Inflammatory macrophage treated with lipopolysaccharide for 1 hour (primary cell): Measurements from ENCODE around the gene MCRS1.
"Not testable (repeated sequence)": the region's sequence is repeated elsewhere in the genome, so short reads cannot be mapped to it uniquely, and the experiment has no call there.

Source experiments
- DNase-seq, 2 donors: peaks; one replicate each; pipeline ENCODE4 v3.0.0-alpha.2; 2020 to 2022

MCRS1 gene, protein sequence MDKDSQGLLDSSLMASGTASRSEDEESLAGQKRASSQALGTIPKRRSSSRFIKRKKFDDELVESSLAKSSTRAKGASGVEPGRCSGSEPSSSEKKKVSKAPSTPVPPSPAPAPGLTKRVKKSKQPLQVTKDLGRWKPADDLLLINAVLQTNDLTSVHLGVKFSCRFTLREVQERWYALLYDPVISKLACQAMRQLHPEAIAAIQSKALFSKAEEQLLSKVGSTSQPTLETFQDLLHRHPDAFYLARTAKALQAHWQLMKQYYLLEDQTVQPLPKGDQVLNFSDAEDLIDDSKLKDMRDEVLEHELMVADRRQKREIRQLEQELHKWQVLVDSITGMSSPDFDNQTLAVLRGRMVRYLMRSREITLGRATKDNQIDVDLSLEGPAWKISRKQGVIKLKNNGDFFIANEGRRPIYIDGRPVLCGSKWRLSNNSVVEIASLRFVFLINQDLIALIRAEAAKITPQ

DNA sequence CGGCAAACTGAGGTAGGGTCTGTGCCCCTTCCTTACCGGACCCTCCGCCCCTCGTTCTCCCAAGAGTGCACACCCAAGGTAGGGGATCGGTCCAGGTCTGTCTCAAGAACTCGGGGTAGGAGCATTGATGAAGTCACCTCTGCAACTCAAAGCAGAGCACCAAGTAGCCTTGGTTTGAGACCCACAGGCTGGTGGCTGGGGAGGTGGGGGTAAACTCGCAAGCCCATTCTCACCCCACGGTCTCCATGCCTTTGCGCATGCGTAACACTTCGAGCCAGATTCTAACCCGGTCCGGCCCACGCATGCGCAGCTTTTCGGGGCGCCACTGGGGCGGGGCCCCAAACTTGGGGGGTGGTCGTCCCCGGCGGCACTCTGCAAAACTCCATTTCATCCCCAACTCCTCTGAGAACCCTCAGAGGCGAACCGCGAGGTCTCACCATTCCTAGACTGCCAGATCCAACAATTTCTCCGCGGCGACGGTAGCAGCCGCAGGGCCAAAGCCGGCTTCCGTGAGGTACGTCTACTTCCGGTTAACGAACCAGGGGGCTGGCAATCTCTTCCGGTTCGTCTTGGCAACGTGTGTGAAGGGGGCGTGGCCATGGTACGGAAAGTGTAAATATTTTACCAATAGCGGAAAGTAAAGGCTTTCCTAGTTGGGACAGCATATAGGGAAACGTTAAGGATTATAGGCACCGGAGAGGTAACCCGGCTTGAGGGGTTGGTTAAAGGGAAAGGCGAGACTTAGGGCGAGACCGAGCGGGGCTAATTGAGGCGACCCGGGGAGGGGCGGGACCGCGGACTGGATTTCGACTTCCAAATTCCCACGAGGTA is at the start of gene MCRS1:
Gene MCRS1 (minus strand): TSS at position 532 of the 831 bp plus-strand sequence. CDS start 1,411 bp downstream, outside the sequence.
- peak; percentile 88 to 93 for DNase-seq

DNA sequence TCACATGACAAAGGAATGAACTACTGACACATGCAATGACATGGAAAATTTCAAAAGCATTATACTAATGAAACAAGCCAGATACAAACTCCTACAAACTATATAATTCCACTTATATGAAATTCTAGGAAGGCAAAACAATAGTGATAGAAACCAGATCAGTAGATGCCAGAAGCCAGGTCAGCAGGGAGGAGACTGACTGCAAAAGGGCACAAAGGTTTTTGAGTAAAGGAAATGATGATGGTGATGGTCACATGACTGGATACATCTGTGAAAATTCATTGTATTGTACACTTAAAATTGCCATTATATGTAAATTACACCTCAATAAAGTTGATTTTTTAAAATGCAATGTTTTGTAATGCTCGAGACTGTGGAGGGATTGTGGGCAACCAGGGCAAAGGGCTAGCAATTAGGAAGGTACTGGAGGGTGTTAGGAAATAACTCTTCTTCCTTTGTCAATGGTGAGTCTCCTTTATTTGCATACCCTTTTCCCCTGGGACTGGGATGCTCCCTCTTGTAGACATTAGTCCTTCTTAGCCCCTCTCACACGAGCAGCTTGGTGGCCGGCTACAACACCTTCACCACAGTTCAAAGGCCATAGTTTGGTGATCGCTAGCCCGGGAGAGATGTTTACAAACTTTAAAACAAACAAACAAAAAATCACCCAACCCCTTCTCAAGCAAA is 48.7 kb upstream of the MCRS1 start:
- DNase-seq = no peak

DNA sequence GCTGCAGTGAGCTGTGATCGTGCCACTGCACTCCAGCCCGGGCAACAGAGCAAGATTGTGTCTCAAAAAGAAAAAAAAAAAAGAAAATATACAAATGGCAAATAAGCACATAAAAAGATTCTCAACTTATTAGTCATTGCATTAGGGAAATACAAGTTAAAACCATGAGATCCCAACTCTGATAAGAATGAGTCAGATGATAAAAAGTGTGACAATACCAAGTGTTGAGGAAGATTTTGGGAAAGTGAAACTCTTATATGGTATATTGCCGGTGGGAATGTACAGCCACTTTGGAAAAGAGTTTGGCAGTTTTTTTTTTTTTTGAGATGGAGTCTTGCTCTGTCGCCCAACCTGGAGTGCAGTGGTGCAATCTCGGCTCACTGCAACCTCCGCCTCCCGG is 47.8 kb upstream of the MCRS1 start:
- DNase-seq = no peak

DNA sequence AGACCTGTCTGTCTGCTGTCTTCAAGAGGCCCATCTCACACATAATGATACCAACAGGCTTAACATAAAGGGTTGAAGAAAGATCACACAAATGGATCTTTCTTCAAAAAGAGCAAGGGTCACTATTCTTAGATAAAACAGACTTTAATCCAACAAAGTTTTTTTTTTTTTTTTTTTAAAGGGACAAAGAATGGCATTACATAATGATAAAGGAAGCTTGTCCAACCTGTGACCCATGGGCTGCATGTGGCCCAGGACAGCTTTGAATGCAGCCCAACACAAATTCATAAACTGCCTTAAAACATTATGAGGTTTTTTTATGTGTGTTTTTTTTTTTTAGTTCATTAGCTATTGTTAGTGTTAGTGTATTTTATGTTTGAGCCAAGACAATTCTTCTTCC is 44.3 kb upstream of the MCRS1 start:
- DNase-seq = no peak

DNA sequence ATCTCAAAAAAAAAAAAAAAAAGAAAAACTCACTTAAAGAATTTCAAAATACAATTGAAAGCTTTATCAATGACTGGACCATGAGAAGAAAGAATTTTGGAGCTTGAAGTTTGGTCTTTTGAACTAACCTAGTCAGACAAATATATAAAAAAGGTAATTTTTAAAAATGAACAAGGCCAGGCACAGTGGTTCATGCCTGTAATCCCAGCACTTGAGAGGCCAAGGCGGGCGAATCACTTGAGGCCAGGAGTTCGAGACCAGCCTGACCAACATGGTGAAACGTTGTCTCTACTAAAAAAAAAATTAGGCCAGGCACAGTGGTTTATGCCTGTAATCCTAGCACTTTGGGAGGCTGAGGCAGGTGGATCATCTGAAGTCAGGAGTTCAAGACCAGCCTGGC is 42.8 kb upstream of the MCRS1 start:
- DNase-seq = not testable (repeated sequence)

DNA sequence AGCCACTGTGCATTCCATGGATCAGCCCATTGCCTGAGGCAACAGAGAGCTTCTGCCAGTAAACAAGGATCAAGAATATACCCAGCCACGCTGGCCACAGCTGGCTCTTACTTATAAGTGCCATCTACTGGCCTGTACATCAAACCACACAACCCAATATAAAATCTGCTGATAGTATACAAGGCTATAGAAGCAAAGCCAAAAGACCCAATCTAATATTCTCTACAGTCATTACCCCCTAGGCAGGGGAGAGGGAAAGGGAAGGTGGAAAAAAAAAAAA is 41.9 kb upstream of the MCRS1 start:
- no peak for DNase-seq

DNA sequence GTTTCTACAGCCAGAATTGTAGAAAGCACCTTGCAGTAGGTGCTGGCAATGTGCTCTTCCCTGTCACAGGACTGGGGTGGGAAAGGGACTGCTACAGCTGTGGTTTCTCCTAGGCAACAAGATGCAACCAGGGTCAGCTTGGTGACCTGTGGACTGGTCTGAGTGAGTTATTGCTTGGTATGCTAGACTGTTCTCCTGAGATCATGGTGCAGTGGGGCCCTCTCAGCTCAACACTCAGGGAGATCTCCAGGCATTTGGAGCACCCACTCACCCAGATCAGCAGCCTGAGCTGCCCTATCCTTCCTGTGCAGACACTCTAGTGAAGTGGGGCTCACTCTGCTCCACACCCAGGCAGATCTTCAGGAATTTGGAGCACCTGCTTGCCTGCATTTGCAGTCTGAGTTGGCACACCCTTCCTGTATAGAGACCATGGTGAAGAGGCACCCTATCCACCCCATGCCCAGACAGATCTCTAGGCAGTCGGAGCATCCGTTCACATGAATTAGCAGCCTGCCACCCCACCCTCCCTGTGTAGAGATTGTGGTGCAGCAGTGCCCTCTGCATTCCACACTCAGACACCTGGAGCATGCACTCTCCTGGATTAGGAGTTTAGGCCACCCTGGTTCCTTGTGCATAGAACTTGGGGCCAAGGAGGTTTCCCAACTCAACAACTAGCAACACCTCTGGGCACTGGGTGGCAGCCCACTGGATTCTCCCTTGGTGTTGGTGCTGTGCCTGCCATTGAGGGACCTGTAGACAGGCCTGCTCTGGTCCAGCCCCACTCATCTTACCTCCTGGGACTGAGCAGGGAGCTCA is 41.3 kb upstream of the MCRS1 start:
- DNase-seq = no peak

DNA sequence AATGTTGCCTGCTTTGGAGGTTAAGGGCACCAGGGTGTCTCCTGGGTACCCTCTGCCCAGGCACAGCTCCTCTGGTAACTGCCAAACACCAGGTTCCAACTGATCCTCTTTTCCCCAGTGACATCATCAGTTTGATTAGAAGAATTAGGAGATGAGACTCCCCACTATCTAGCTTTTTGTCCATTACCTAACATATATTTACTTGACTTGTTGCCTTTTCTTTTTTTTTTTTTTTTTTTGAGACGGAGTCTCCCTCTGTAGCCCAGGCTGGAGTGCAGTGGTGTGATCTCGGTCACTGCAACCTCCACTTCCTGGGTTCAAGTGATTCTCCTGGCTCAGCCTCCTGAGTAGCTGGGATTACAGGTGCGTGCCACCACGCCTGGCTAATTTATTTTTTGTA is 37.6 kb upstream of the MCRS1 start, which contains the start of gene FAM186B:
Gene FAM186B (minus strand): TSS at position 101 of the 400 bp plus-strand sequence. CDS start 162 bp downstream, outside the sequence.
- not testable (repeated sequence) for DNase-seq

DNA sequence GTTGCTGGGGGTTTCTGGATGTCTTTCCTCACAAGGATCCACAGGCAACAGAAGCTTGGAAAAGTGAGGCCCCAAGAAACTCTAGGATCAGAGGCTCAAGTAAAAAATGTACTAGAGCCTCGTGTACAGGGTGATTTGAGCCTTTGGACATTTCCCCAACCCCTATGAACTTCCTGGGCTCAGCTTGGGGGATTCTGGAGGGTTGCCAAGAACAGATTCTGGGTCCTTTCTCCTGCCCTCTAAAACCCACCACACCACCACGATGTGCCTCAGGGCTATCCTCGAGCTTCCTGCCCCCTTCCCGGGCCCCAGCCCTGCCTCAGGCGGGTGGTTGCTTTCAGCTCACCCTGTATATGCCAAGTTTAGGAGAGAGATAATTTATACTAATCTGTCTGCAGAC is 36.9 kb upstream of the MCRS1 start:
- no peak for DNase-seq

DNA sequence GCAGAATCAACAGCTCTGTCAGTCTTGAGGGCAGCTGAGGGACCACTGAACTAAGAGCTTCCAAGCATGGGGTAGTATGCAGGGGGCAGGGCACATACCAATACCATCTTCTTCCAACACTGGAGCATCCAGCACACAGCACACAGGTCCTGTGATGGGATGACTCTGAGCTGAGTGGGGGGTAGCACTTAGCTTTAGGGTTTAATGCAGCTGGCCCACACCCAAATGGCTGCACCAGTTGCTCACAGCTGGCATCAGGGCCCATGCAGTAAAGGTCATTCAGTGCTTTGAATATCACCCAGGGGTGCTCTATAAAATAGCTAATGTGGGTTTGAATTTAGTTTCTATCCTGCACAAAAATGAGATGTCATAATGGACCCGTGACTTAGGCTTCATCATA is 35.8 kb upstream of the MCRS1 start:
- DNase-seq = no peak

DNA sequence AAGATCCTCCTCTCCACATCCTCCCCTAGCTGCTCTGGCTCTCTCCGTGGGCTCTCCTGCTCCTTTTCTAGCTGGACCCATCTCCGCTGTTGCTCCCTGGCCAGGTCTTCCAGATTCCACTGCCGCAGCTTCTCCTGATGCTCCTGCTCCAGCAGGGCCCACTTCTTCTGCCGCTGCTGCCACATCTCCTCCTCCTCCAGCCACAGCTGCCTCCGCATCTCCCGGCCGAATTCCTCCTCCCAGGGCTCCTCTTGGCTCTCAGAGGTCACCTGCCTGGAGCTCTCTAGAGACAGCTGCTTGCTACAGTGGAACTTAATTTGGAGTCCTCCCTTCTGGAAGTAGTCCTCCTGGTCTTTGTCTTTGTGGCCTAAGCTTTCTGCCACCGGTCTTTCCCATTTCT is 32.0 kb upstream of the MCRS1 start:
- DNase-seq = no peak

DNA sequence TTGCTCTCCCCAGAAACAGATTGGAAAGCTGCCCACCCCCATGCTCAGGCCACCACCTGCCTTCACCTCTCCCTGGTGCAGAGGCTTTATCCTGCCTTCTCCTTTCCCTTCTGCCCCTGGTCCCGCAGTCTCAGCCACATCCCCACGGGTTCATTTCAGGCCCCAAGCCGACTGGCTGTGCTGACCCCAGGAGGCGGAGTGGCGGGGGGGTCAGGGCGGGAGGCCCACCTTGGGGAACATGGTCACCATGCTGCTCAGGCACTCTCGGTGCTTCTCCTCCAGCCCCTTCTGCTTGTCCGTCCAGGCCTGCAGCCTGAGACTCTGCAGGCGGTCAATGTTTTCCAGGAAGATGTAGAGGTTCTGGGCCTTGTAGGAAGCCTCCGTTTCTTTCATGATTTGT is 30.6 kb upstream of the MCRS1 start:
- DNase-seq = no peak

DNA sequence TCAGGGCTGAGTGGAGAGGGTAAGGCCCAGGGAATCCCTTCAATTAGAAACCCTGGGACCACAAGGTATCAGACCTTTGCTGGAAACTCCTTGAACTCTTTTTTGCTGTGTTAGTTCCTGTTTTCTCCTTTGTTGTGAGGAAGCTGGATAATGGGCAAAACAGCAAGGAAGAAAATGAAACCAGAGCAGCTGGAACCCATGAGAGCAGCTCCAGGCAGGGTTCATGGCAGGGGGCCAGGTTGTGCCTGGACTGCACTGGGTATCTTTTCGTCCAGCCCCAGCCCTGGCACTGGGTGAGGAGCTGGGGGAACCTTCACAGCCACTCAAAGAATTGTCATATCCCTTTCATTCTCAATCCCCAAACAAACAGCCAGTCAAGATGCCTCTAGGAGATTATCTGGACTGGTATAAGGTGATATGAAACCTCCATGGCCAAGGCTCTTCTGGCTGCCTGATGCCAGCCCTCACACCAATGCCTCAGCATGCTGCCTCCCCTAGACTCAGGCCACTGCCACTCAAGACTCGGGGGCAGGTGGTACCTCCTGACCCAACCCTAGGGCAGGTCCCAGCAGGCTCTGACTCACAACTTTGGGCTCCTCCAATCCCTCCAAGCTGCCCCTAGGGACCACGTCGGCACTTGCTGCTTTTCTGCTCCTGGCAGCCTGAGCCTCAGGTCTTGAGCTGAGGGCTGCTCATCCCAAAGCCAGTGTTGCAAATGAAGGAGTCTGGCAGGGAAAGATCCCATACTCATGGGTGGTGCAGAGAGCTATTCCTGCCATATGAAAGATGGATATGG is 21.0 kb upstream of the MCRS1 start:
- peak; percentile 37 to 76 for DNase-seq

DNA sequence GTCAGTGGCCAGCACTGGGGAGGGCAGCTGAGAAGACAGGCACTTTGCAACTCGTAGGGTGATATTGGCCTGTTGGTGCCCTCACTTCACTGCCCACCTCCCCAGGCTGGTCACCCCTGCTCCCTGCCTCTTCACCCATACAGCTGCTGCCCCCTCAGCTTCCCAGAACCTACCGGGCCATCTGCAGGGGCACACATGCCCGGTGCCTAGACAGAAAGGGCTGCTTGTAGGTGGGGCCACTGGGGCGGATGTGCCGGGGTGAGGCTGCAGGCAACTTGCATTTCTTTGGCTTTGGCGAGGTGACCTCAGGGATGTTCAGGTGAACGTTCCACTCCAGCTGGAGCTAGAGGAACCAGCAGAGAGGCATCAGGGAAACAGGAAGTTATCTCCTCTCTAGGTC is 20.3 kb upstream of the MCRS1 start:
- no peak for DNase-seq

DNA sequence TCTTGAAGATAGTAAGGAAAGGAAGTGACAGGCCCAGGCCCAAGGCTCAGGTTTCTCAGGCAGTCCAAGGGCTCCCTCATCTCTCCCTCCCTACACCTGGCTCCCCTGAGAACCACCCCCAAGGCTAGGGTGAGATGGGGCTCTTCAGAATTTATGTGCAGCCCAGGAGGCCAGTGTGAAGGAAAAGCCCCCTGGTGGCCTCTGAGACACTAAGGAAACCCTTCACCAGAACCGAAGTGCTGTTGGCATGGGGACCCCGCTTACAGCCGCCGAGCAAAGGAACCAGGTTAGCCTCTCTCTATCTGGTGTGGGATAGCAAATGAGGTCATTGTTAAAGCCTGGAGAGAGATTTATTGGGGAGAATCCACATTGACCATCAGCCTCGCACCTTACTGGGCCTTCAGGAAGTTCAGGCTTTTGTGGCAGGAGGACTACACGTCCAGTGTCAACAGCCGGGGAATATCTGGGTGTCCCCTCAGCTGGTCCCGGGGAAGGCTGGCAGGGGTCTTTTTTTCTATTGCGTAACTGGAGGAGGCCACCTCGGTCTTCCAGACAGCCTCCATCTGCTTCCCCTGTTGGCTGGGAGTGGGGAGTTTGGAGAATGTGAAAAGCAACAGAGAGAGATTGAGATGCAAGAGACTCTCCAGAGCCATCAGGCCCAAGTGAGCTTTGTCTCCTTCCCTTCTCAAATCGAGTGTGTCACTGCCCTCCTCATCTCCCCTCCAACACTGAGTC is 19.4 kb upstream of the MCRS1 start:
- DNase-seq = no peak

DNA sequence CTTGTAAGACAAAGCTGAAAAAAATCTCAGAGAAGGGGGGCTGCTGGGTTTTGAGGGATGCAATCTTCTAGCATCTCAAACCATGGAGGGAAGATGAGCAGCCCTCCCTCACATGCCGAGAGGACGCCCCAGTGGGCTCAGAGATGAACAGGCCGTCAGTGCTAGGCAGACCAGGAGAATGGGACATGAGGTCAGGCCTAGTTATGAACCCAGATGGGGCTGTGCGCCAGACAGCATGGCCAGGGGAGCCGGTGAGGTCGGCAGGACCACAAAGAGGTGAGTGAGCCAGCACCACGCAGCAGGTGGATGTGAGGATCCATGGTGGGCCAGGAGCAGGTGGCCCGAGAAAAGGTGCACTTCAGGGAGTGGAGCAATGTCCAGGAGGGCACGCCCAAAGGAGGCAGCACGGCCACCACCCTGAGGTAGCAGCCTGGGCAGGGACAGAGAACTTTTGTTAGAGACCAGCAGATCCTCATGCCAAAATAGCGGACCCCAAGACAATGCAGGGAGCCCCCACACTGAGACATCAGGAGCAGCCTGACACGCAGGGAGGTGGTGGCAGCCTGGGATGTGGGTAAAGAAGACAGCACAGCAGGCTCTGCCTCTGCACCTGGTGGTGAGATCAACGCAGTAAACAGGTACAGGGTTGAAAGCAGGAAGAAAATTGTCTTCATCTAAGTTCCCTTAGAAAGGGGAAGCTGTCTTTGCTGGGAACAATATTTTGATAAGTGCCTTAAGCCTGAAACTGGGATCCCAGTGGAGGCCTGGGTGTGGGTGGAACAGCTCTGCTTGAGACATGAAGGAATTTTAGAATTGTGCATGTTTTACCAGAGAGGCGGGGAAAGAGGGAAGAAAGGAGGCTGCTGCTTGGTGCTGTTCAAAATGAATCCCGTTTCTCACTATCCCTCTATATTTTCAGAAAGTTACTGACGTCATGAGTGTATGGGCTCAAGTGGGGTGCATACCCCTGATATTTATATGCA is 17.8 kb upstream of the MCRS1 start:
- peak; percentile 31 to 59 for DNase-seq

DNA sequence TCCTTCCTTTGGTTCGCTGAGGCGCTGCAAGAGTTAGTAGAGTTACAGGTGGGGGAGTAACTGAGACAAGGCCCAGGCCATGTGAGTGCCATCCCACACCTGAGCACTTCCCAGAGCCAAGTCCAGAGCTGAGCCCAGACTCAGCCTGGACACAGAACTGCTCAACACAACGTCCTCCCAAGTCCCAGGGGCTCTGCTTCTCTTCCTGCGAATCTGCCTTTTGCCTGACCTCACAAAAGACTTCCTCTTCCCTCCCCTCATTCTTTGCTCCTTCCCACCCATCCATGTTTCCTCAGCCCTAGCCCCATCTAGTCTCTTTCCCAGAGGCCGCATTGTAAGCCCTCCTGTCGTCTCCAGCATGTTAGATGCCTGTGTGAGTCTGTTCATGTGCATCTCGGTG is 16.6 kb upstream of the MCRS1 start:
- no peak for DNase-seq

DNA sequence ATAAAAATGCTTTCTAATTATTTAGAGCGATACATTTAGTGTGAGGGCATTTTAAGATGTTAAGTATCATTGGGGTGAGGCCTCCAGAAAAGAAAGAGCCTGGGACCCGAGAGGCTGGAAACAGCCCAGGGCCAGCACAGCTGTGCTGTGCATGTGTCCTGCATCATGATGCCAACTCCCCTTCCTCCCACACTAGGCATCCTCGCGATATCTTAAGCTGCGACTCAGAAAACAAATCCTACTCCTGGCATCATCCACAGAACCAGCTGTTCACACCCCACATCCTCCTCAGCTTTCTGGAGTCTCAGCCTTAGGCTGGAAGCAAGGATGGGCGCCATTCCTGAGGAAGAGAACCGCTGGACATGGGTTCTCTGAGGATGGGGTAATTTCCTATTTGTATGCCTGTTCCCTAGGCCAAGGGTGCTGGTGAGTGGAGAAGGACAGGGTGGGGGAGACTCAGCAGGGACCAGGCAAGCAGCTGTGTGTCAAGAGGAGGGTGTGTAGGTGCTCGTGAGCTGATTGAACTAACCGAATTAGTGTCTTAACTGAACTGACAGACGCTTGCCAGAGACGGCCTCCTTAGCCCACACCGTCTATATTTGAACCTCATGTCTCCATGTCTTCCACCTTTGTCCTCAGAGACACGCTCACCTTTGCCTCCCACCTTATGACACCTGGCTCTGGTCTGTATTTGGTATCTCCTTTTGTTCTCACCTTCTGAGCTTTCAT is 15.6 kb upstream of the MCRS1 start:
- no peak for DNase-seq

DNA sequence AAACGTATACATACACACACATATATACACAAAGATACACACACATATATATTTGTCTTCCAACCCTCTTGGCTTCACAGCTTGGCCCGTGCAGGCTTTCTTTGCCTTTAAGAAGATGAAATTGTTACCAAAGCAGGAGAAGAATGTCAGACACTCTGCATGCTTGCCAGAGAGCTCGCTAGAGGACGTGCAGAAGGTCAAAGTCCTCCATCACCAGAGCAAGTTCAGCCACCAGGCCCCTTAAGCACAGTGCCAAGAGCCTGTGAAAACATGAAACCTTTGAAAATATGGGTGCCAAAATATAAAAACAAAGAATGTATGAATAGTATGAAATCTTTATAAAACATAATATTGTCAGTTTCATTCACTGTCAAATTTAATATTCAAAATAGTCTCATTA is 14.9 kb upstream of the MCRS1 start:
- no peak for DNase-seq
